Measurements from ENCODE around the gene ACSL1.
A peak's percentile ranks its signal among the peaks of the same experiment; 100 is the strongest.

The ACSL1 gene

GRCh38 chr4:184727430-184727829 is 98.3 kb downstream of the ACSL1 start:
- Histone ChIP-seq H3K56ac (ENCODE audit: low read length) (no peak overlapping the region), H2BK120ac (ENCODE audit: low read depth, low read length) (no peak overlapping the region), H3K27ac (ENCODE audit: low read depth, low read length) (no peak overlapping the region), H3K9ac (ENCODE audit: low read length) (no peak overlapping the region), H3K18ac (ENCODE audit: low read length) (no peak overlapping the region), H3K4me2 (ENCODE audit: low read length) (no peak overlapping the region), H3K4ac (ENCODE audit: low read depth, low read length) (no peak overlapping the region), H3K79me1 (ENCODE audit: low read length) (peaks cover 6% of the 10 kb centered on the region), H3K4me1 (ENCODE audit: control insufficient read depth, low read depth, low read length) (no peaks in the 10 kb centered on the region), H3K36me3 (ENCODE audit: control insufficient read depth, insufficient read depth, low read length) (no peaks in the 10 kb centered on the region), H3K23ac (ENCODE audit: low read length) (no peak overlapping the region), H3K4me3 (ENCODE audit: low read length) (no peak overlapping the region), H2BK5ac (ENCODE audit: low read length) (no peak overlapping the region), H2BK15ac (replicated peaks; ENCODE audit: low read depth) (no peak overlapping the region), H3K27me3 (ENCODE audit: insufficient read depth, low read length, poor library complexity) (no peaks in the 10 kb centered on the region), H4K8ac (ENCODE audit: low read depth, low read length) (no peak overlapping the region), H4K5ac (ENCODE audit: low read length) (no peak overlapping the region), H3K79me2 (ENCODE audit: control insufficient read depth, insufficient read depth, low read length) (peaks cover 21% of the 10 kb centered on the region), H2AK5ac (ENCODE audit: low read length) (no peak overlapping the region)
- WGBS (ENCODE audit: extremely low coverage, insufficient coverage, low lambda C conversion rate) = no CpG with 5 or more reads among the region's 3 CpGs
- DNase-seq = no peak

- no peak overlapping the region for H3K56ac ChIP-seq (ENCODE audit: low read length)
- no peaks in the 10 kb centered on the region for H3K4me1 ChIP-seq (ENCODE audit: control insufficient read depth, low read depth, low read length)
- no peak overlapping the region for H3K4me3 ChIP-seq (ENCODE audit: low read length)
- no peak overlapping the region for H3K23ac ChIP-seq (ENCODE audit: low read length)
- H3K79me1 ChIP-seq (ENCODE audit: low read length) = peaks cover 14% of the 10 kb centered on the region
- H2BK120ac ChIP-seq (ENCODE audit: low read depth, low read length) = no peak overlapping the region
- no peak overlapping the region for H4K8ac ChIP-seq (ENCODE audit: low read depth, low read length)
- no peak overlapping the region for H4K5ac ChIP-seq (ENCODE audit: low read length)
- H2BK5ac ChIP-seq (ENCODE audit: low read length) = no peak overlapping the region
- H3K27ac ChIP-seq (ENCODE audit: low read depth, low read length) = no peak overlapping the region
- H3K36me3 ChIP-seq (ENCODE audit: control insufficient read depth, insufficient read depth, low read length) = peaks cover 5% of the 10 kb centered on the region
- H3K4ac ChIP-seq (ENCODE audit: low read depth, low read length) = no peak overlapping the region
- H2AK5ac ChIP-seq (ENCODE audit: low read length) = no peak overlapping the region
- H2BK15ac ChIP-seq (replicated peaks; ENCODE audit: low read depth) = no peak overlapping the region
- DNase-seq = no peak
- no CpG with 5 or more reads among the region's 1 CpG for WGBS (ENCODE audit: extremely low coverage, insufficient coverage, low lambda C conversion rate)
- no peak overlapping the region for H3K4me2 ChIP-seq (ENCODE audit: low read length)
- peaks cover 5% of the 10 kb centered on the region for H3K79me2 ChIP-seq (ENCODE audit: control insufficient read depth, insufficient read depth, low read length)
- no peak overlapping the region for H3K9ac ChIP-seq (ENCODE audit: low read length)
- H3K27me3 ChIP-seq (ENCODE audit: insufficient read depth, low read length, poor library complexity) = no peaks in the 10 kb centered on the region
- H3K18ac ChIP-seq (ENCODE audit: low read length) = no peak overlapping the region
Observed at GRCh38 chr4:184722798-184723197, 103.0 kb downstream of the ACSL1 start.

GRCh38 chr4:184721254-184721653 is 104.5 kb downstream of the ACSL1 start:
- Histone ChIP-seq H3K79me2 (ENCODE audit: control insufficient read depth, insufficient read depth, low read length) (peaks cover 5% of the 10 kb centered on the region), H2BK15ac (replicated peaks; ENCODE audit: low read depth) (no peak overlapping the region), H3K9ac (ENCODE audit: low read length) (no peak overlapping the region), H3K56ac (ENCODE audit: low read length) (no peak overlapping the region), H2BK5ac (ENCODE audit: low read length) (no peak overlapping the region), H3K27ac (ENCODE audit: low read depth, low read length) (no peak overlapping the region), H4K8ac (ENCODE audit: low read depth, low read length) (no peak overlapping the region), H4K5ac (ENCODE audit: low read length) (no peak overlapping the region), H3K4ac (ENCODE audit: low read depth, low read length) (no peak overlapping the region), H3K4me1 (ENCODE audit: control insufficient read depth, low read depth, low read length) (no peaks in the 10 kb centered on the region), H3K18ac (ENCODE audit: low read length) (no peak overlapping the region), H2AK5ac (ENCODE audit: low read length) (no peak overlapping the region), H3K79me1 (ENCODE audit: low read length) (peaks cover 16% of the 10 kb centered on the region), H3K4me2 (ENCODE audit: low read length) (no peak overlapping the region), H3K4me3 (ENCODE audit: low read length) (no peak overlapping the region), H3K23ac (ENCODE audit: low read length) (no peak overlapping the region), H3K27me3 (ENCODE audit: insufficient read depth, low read length, poor library complexity) (no peaks in the 10 kb centered on the region), H2BK120ac (ENCODE audit: low read depth, low read length) (no peak overlapping the region), H3K36me3 (ENCODE audit: control insufficient read depth, insufficient read depth, low read length) (peaks cover 5% of the 10 kb centered on the region)
- no peak for DNase-seq

GRCh38 chr4:184719407-184719806 is 106.4 kb downstream of the ACSL1 start:
- no peak for DNase-seq
- no peak overlapping the region for H4K8ac ChIP-seq (ENCODE audit: low read depth, low read length)
- no peaks in the 10 kb centered on the region for H3K27me3 ChIP-seq (ENCODE audit: insufficient read depth, low read length, poor library complexity)
- peak overlapping the region; percentile 24 for H3K23ac ChIP-seq (ENCODE audit: low read length)
- no peak overlapping the region for H3K9ac ChIP-seq (ENCODE audit: low read length)
- peaks cover 5% of the 10 kb centered on the region for H3K79me2 ChIP-seq (ENCODE audit: control insufficient read depth, insufficient read depth, low read length)
- H2BK120ac ChIP-seq (ENCODE audit: low read depth, low read length) = no peak overlapping the region
- no peaks in the 10 kb centered on the region for H3K4me1 ChIP-seq (ENCODE audit: control insufficient read depth, low read depth, low read length)
- H2BK15ac ChIP-seq (replicated peaks; ENCODE audit: low read depth) = no peak overlapping the region
- no peak overlapping the region for H3K56ac ChIP-seq (ENCODE audit: low read length)
- H3K27ac ChIP-seq (ENCODE audit: low read depth, low read length) = no peak overlapping the region
- no peak overlapping the region for H3K4ac ChIP-seq (ENCODE audit: low read depth, low read length)
- no peak overlapping the region for H3K4me2 ChIP-seq (ENCODE audit: low read length)
- no peak overlapping the region for H3K4me3 ChIP-seq (ENCODE audit: low read length)
- H2AK5ac ChIP-seq (ENCODE audit: low read length) = no peak overlapping the region
- WGBS (ENCODE audit: extremely low coverage, insufficient coverage, low lambda C conversion rate) = no CpG with 5 or more reads among the region's 3 CpGs
- H2BK5ac ChIP-seq (ENCODE audit: low read length) = no peak overlapping the region
- H3K36me3 ChIP-seq (ENCODE audit: control insufficient read depth, insufficient read depth, low read length) = peaks cover 5% of the 10 kb centered on the region
- no peak overlapping the region for H3K18ac ChIP-seq (ENCODE audit: low read length)
- H4K5ac ChIP-seq (ENCODE audit: low read length) = no peak overlapping the region
- peaks cover 16% of the 10 kb centered on the region for H3K79me1 ChIP-seq (ENCODE audit: low read length)

GRCh38 chr4:184715526-184715925 is 110.2 kb downstream of the ACSL1 start:
- WGBS (ENCODE audit: extremely low coverage, insufficient coverage, low lambda C conversion rate) = no CpG with 5 or more reads among the region's 4 CpGs
- Histone ChIP-seq H3K27me3 (ENCODE audit: insufficient read depth, low read length, poor library complexity) (no peaks in the 10 kb centered on the region), H3K23ac (ENCODE audit: low read length) (no peak overlapping the region), H3K79me2 (ENCODE audit: control insufficient read depth, insufficient read depth, low read length) (peaks cover 5% of the 10 kb centered on the region), H3K4me2 (ENCODE audit: low read length) (no peak overlapping the region), H3K4me1 (ENCODE audit: control insufficient read depth, low read depth, low read length) (no peaks in the 10 kb centered on the region), H2BK5ac (ENCODE audit: low read length) (no peak overlapping the region), H3K4me3 (ENCODE audit: low read length) (no peak overlapping the region), H3K27ac (ENCODE audit: low read depth, low read length) (no peak overlapping the region), H3K56ac (ENCODE audit: low read length) (no peak overlapping the region), H3K9ac (ENCODE audit: low read length) (no peak overlapping the region), H2BK15ac (replicated peaks; ENCODE audit: low read depth) (no peak overlapping the region), H4K5ac (ENCODE audit: low read length) (no peak overlapping the region), H3K79me1 (ENCODE audit: low read length) (peaks cover 14% of the 10 kb centered on the region), H4K8ac (ENCODE audit: low read depth, low read length) (no peak overlapping the region), H3K18ac (ENCODE audit: low read length) (no peak overlapping the region), H3K36me3 (ENCODE audit: control insufficient read depth, insufficient read depth, low read length) (peaks cover 5% of the 10 kb centered on the region), H2BK120ac (ENCODE audit: low read depth, low read length) (no peak overlapping the region), H3K4ac (ENCODE audit: low read depth, low read length) (no peak overlapping the region), H2AK5ac (ENCODE audit: low read length) (no peak overlapping the region)
- no peak for DNase-seq

- Histone ChIP-seq H3K79me2 (ENCODE audit: control insufficient read depth, insufficient read depth, low read length) (no peaks in the 10 kb centered on the region), H2BK120ac (ENCODE audit: low read depth, low read length) (no peak overlapping the region), H3K4me1 (ENCODE audit: control insufficient read depth, low read depth, low read length) (no peaks in the 10 kb centered on the region), H3K18ac (ENCODE audit: low read length) (no peak overlapping the region), H3K23ac (ENCODE audit: low read length) (no peak overlapping the region), H3K4me3 (ENCODE audit: low read length) (no peak overlapping the region), H3K4me2 (ENCODE audit: low read length) (no peak overlapping the region), H3K9ac (ENCODE audit: low read length) (no peak overlapping the region), H2BK15ac (replicated peaks; ENCODE audit: low read depth) (no peak overlapping the region), H3K27ac (ENCODE audit: low read depth, low read length) (no peak overlapping the region), H2AK5ac (ENCODE audit: low read length) (no peak overlapping the region), H3K36me3 (ENCODE audit: control insufficient read depth, insufficient read depth, low read length) (peaks cover 4% of the 10 kb centered on the region), H3K79me1 (ENCODE audit: low read length) (peaks cover 7% of the 10 kb centered on the region), H2BK5ac (ENCODE audit: low read length) (no peak overlapping the region), H4K5ac (ENCODE audit: low read length) (no peak overlapping the region), H3K56ac (ENCODE audit: low read length) (no peak overlapping the region), H4K8ac (ENCODE audit: low read depth, low read length) (no peak overlapping the region), H3K4ac (ENCODE audit: low read depth, low read length) (no peak overlapping the region), H3K27me3 (ENCODE audit: insufficient read depth, low read length, poor library complexity) (no peaks in the 10 kb centered on the region)
- no CpG with 5 or more reads among the region's 2 CpGs for WGBS (ENCODE audit: extremely low coverage, insufficient coverage, low lambda C conversion rate)
- DNase-seq = peak; percentile 57
Observed at GRCh38 chr4:184713887-184714286, 111.9 kb downstream of the ACSL1 start.

Data from mesendoderm (in vitro differentiated cells).